Endometrium (tissue), 2 donors: Measurements from ENCODE around the gene IKBKG.
A peak's percentile ranks its signal among the peaks of the same experiment; 100 is the strongest.
"Not testable (repeated sequence)": the region's sequence is repeated elsewhere in the genome, so short reads cannot be mapped to it uniquely, and the experiment has no call there.

Experiments used
- FAIRE-seq: peaks from 2 replicates; lab custom pipeline; 2012; peaks lifted over from hg19 to GRCh38; lab: Jason Lieb, UNC
- donor health status: control.
- donor health status: control.

The IKBKG gene

DNA sequence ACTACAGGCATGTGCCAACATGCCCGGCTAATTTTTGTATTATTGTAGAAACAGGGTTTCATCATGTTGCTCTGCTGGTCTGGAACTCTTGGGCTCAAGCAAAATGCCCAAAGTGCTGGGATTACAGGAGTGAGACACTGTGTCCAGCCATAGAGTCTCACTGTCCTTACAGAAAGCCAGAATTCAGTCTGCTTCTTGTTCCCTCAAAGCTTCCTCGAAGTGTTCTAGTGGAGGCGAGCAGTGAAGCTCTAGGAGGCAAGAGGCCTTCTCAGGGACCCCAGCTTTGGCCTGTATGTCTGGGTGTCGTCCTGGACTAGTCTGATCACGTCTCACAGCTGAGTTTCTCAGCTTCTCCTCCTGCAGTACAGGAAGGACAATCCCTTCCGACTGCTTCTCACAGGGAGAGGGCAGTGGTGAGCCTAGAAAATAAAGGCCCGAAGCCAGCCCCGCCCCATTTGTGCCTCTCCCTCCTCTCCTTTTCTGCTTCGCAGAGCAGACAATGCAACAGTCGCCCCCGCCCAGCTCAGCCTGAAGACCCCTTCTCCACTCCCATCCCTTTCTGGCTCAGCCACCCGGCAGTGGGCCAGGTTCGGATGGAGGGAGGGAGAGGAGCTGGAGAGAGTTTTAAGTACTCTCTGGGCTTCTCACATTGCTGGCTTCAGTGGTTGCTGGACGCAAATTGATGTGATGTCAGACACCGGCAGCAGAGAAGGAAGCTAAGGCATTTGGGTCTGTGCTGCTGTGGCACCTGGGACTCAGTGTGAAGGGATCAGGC lies 20.3 kb upstream of the IKBKG start:
- no peak for FAIRE-seq

GRCh38 chrX:154529206-154529612 lies 18.2 kb upstream of the IKBKG start:
- FAIRE-seq: no peak

GRCh38 chrX:154530286-154530685 lies 17.1 kb upstream of the IKBKG start:
- no peak for FAIRE-seq

DNA sequence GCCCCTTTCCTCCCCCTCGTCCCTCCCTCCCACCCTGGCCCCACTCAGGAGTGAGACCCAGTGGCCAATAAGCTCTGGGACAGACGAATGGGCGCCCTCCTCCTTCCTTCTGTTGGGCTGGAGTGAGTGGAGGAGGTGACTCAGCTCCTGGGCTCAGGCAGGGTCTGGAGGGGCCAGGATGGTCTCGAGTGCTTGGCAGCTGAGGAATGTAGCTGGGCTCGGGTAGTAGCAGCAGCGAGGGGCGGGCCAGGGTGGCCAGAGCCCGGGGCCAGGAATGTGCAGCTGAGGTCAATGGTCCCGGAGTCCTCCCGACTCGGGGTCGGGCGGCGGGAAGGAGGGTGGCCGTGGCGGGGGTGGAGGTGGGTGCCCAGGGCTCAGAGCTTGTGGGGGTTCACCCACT lies 15.8 kb upstream of the IKBKG start:
- no peak for FAIRE-seq

DNA sequence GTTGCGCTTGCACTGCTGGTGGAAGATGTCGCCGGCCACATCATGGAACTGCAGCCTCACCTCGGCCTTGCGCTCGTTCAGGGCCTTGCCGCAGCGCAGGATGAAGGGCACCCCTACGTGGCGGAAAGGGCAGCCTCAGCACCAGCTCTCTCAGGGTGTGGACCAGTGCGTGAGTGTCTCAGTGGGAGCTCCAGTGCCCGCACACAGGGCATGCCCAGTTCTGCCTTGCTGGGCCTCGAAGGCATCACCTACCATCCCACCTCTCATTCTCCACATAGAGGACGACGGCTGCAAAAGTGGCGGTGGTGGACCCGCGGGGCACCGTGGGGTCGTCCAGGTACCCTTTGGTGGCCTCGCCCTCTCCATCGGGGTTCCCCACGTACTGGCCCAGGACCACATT lies 14.7 kb upstream of the IKBKG start:
- FAIRE-seq: no peak

- peak; percentile 89 for FAIRE-seq
Observed at GRCh38 chrX:154534526-154535322, 12.7 kb upstream of the IKBKG start.

- FAIRE-seq: no peak
Observed at GRCh38 chrX:154535892-154536291, 11.5 kb upstream of the IKBKG start.

GRCh38 chrX:154539077-154539476 lies 8.3 kb upstream of the IKBKG start:
- FAIRE-seq: no peak

DNA sequence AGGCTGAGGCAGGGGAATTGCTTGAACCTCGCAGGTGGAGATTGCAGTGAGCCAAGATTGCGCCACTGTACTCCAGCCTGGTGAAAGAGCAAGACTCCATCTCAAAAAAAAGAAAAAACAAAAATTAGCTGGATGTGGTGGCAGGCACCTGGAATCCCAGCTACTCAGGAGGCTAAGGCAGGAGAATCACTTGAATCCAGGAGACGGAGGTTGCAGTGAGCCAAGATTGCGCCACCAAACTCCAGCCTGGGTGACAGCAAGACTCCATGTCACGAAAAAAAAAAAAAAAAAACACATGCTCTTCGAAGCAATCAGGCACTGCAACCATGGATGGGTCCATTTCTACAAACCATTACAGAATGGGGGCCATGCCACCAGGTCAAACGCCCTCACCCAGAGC lies 7.1 kb upstream of the IKBKG start:
- not testable (repeated sequence) for FAIRE-seq

DNA sequence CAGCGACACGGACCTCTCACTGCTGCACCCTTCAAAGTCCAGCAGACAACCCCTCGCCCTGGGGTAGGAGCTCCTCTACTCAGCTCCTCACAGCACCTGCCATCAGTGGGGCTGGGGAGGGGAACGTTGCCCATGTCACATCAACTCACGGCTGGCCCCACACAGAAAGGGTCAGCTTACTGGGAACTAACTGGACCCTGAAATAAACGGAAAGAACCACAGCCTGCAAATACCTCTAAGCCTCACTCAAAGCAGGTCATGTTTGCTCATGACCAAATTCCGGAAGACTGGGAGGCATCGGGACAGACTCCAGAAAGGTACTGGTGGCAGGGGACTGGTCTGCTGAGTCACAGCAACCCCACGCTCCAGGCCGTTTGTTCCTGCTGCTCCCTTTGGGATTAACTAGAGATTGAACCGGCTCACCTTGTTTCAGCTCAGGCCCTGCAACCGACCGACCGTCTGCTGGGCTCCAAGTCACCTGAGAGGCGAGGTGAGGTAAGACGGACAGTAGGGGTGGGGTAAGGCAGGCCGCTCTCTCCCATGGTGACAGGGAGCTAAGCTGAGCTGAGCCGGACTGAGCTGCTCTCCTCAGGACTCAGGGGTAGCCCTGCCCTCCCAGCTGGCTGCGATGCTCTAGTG lies 6.4 kb upstream of the IKBKG start:
- no peak for FAIRE-seq

GRCh38 chrX:154541589-154541895 lies 5.9 kb upstream of the IKBKG start:
- no peak for FAIRE-seq

- FAIRE-seq: no peak
Observed at GRCh38 chrX:154541896-154542722, 5.3 kb upstream of the IKBKG start.

GRCh38 chrX:154542723-154543424 lies 4.5 kb upstream of the IKBKG start:
- FAIRE-seq: no peak

GRCh38 chrX:154545673-154546274 lies 1.6 kb upstream of the IKBKG start:
- FAIRE-seq: no peak

DNA sequence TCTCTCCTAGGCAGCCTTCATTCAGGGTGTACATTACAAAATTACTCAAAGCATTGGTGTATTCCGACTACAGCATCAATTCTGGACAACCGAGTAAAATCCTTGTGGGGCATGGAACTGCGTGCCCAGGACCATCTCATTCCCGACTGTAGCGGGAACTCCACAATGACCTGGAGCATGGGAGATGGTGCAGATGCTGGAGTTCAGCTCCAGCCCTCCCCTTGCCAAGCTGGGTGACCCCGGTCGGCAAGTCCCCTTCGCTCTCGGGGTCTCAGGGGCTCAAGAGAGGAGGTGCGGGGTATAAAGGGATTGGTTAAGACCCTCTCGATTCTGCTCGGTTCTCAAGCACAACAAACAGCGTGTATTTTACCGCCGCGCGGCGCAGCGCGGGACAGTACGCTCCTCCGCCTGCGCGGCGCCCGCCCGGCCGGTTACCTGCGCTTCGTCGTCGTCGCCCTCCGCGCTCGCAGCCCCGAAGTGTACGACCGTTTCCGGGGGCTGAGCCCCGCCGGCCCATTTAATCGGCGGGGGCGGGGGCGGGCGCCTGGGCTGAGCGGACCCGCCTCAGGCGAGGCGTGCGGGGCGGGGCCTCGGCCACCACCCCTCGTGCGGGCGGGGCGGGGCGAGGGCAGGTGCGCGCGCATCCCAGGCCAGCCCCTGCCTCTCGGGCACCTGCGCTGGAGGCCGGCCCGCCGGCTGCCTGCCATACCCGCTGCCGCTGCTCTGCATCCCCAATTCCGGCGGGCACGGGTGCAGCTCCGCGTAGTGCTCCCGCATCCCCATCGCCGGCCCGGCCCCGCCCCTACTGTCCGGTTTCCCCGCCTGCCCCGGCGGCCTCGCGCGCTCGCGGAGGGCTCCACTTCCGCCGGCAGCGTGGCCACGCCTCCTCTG lies 821 bp upstream of the IKBKG start, which contains the start of gene G6PD:
TSS of gene G6PD (minus strand) at position 493 of the 891 bp plus-strand sequence. CDS start 691 bp downstream, outside the sequence.
- no peak for FAIRE-seq

DNA sequence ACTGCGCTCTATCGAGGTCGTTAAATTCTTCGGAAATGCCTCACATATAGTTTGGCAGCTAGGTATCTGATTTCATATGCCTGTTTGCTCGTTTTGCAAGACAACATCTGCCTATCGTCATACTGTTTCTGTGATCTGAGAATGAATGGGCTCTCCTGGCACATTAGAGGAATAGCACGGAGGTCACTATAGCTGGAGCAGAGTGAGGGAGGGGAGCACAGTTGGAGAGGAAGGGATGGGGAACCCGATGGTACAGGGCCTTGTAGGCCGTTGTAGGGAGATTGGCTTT lies 552 bp downstream of the IKBKG start:
- no peak for FAIRE-seq

DNA sequence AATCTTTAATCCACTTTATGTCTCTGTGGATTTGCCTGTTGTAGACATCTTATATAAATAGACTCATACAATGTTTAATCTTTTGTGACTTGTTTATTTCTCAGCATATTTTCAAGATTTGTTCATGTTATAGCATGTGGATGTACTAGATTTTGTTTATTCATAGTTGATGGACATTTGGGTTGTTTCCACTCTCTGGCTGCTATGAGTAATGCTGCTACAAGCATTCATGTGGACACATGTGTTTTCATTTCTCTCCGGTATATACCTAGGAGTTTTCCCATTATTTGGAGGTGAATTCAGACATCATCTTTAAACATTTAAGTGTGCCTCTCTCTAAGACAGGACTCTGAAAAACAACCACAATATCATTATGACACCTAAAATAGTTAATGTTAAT lies 2.3 kb downstream of the IKBKG start:
- no peak for FAIRE-seq

DNA sequence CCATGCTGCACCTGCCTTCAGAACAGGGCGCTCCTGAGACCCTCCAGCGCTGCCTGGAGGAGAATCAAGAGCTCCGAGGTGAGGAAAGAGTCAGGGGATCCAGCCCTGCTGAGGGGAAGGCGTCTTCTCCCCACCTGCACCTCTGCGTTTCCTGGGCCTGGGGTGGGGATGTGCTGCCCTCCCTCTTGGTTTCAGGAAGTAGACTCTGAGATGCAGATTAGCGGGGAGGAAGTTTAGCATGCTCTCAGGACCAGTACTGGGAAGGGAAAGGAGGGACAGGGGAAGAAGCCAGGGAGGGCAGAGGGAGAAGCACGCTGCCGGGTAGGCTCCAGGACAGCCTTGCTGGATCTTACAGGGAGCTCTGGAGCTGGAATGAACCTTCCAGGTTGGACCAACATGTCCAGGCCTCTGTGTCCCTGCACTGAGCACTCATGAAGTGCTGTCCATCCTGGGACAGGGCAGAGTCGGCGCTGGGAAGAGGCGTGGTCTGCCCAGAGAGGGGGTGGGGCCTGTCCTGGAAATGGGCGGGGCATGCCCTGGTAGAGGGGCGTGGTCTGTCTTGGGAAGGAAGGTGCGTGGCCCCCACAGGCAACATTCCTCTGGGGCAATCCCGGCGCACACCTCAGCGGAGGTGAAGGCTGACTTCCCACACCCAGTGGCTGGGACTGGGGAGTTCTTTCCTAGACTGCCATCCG lies 4.8 kb downstream of the IKBKG start:
- FAIRE-seq: not testable (repeated sequence)

GRCh38 chrX:154558060-154558690 lies 10.8 kb downstream of the IKBKG start:
- not testable (repeated sequence) for FAIRE-seq
